Liver (tissue), 9 donors: ENCODE data around the gene CLMN. TPM values are rescaled to one million over a fixed set of nuclear protein-coding genes. Genes with fewer than 3 reads are reported as not detected.

ENCODE experiments used
- DNase-seq: peaks from one replicate; pipeline ENCODE4 v3.0.0-alpha.2; 2017; ENCODE audit warnings: low spot score
- H3K27ac ChIP-seq, 2 donors: one replicate each; pipeline ENCODE4 v1.7.0; 2013; ENCODE audit warnings: inconsistent platforms in 2 of 2, low read length in 2 of 2, control low read depth in 1 of 2, low read depth in 1 of 2, mild to moderate bottlenecking in 1 of 2
- H3K27me3 ChIP-seq, 4 donors: one replicate each; pipeline versions ENCODE4 v1.6.1 to v1.7.0; 2013; ENCODE audit warnings: low read length in 3 of 4, inconsistent platforms in 1 of 4, mild to moderate bottlenecking in 1 of 4, moderate library complexity in 1 of 4; ENCODE audit not compliant: control insufficient read depth in 4 of 4, insufficient read depth in 4 of 4
- H3K36me3 ChIP-seq, 4 donors: one replicate each; pipeline versions ENCODE4 v1.6.1 to v1.7.0; 2013; ENCODE audit warnings: low read length in 3 of 4, mild to moderate bottlenecking in 3 of 4, low read depth in 1 of 4, moderate library complexity in 1 of 4; ENCODE audit not compliant: control insufficient read depth in 4 of 4, insufficient read depth in 3 of 4
- H3K4me1 ChIP-seq, 4 donors: one replicate each; pipeline versions ENCODE4 v1.6.1 to v1.7.0; 2013; ENCODE audit warnings: low read length in 3 of 4, mild to moderate bottlenecking in 3 of 4, moderate library complexity in 1 of 4; ENCODE audit not compliant: control insufficient read depth in 4 of 4, insufficient read depth in 4 of 4
- H3K4me3 ChIP-seq, 3 donors: one replicate each; pipeline versions ENCODE4 v1.6.1 to v1.7.0; 2013; ENCODE audit warnings: low read length in 3 of 3, control low read depth in 1 of 3, low read depth in 1 of 3, mild to moderate bottlenecking in 1 of 3
- H3K9ac ChIP-seq, 2 donors: one replicate each; pipeline ENCODE4 v1.7.0; 2013; ENCODE audit warnings: low read length in 2 of 2, mild to moderate bottlenecking in 2 of 2, moderate library complexity in 2 of 2, control low read depth in 1 of 2, low read depth in 1 of 2
- H3K9me3 ChIP-seq, 4 donors: one replicate each; pipeline versions ENCODE4 v1.6.1 to v1.7.0; 2013; ENCODE audit warnings: low read length in 3 of 4; ENCODE audit not compliant: control insufficient read depth in 4 of 4
- ATF3 ChIP-seq: IDR thresholded peaks from 2 replicates; pipeline ENCODE4 v1.6.1; 2016; ENCODE audit warnings: antibody characterized with exemption
- CTCF ChIP-seq: fragments of 150-350 bp; IDR thresholded peaks from 2 replicates; pipeline ENCODE4 v1.5.1; 2017; ENCODE audit warnings: improper control_type of control experiment, low read depth, low read length; ENCODE audit not compliant: missing input control
- EGR1 ChIP-seq, 2 donors: IDR thresholded peaks; 2 replicates each; pipeline ENCODE4 v1.6.1; 2016 to 2018; ENCODE audit warnings: antibody characterized with exemption in 2 of 2, low read depth in 2 of 2
- FOXA1 ChIP-seq: IDR thresholded peaks from 2 replicates; pipeline ENCODE4 v1.6.1; 2016; ENCODE audit warnings: antibody characterized with exemption
- FOXA2 ChIP-seq: IDR thresholded peaks from 2 replicates; pipeline ENCODE4 v1.6.1; 2016; ENCODE audit warnings: antibody characterized with exemption
- GABPA ChIP-seq, 2 donors: IDR thresholded peaks in 1 of 2; conservative IDR thresholded peaks in 1 of 2; 2 replicates each; pipeline ENCODE4 v1.6.1; 2016; ENCODE audit warnings: antibody characterized with exemption in 2 of 2, mild to moderate bottlenecking in 1 of 2, moderate library complexity in 1 of 2
- HNF4A ChIP-seq, 2 donors: conservative IDR thresholded peaks; 2 replicates each; pipeline ENCODE4 v1.6.1; 2016; ENCODE audit warnings: antibody characterized with exemption in 2 of 2, mild to moderate bottlenecking in 2 of 2
- HNF4G ChIP-seq: IDR thresholded peaks from 2 replicates; pipeline ENCODE4 v1.6.1; 2016; ENCODE audit warnings: antibody characterized with exemption
- JUND ChIP-seq, 2 donors: IDR thresholded peaks; 2 replicates each; pipeline ENCODE4 v1.6.1; 2016; ENCODE audit warnings: antibody characterized with exemption in 2 of 2
- MAX ChIP-seq: IDR thresholded peaks from 2 replicates; pipeline ENCODE4 v1.6.1; 2016; ENCODE audit warnings: antibody characterized with exemption
- NR2F2 ChIP-seq: IDR thresholded peaks from 2 replicates; pipeline ENCODE4 v1.6.1; 2016; ENCODE audit warnings: antibody characterized with exemption
- RAD21 ChIP-seq, 2 donors: IDR thresholded peaks; 2 replicates each; pipeline ENCODE4 v1.6.1; 2016; ENCODE audit warnings: antibody characterized with exemption in 2 of 2, mild to moderate bottlenecking in 2 of 2
- REST ChIP-seq: IDR thresholded peaks from 2 replicates; pipeline ENCODE4 v1.6.1; 2016; ENCODE audit warnings: antibody characterized with exemption, mild to moderate bottlenecking
- RXRA ChIP-seq, 2 donors: IDR thresholded peaks; 2 replicates each; pipeline ENCODE4 v1.6.1; 2017 to 2018; ENCODE audit warnings: antibody characterized with exemption in 2 of 2, mild to moderate bottlenecking in 1 of 2
- SP1 ChIP-seq: IDR thresholded peaks from 2 replicates; pipeline ENCODE4 v1.6.1; 2018; ENCODE audit warnings: antibody characterized with exemption, mild to moderate bottlenecking
- TAF1 ChIP-seq: conservative IDR thresholded peaks from 2 replicates; pipeline ENCODE4 v1.6.1; 2016; ENCODE audit warnings: antibody characterized with exemption, mild to moderate bottlenecking
- YY1 ChIP-seq: IDR thresholded peaks from 2 replicates; pipeline ENCODE4 v1.6.1; 2016; ENCODE audit warnings: antibody characterized with exemption, mild to moderate bottlenecking
- ZBTB33 ChIP-seq: IDR thresholded peaks from 2 replicates; pipeline ENCODE4 v1.6.1; 2016; ENCODE audit warnings: antibody characterized with exemption
- polyA plus RNA-seq, 2 donors: library from polyadenylated mRNA; stranded (reverse) in 1 of 2; unstranded in 1 of 2; fragments of 200-250 nt in 1 of 2; fragments of >200 nt in 1 of 2; fragmentation: Nextera tagmentation in 1 of 2; extraction: Ambion mirVana in 1 of 2; gene quantifications; one replicate each; pipeline versions ENCODE4 v1.2.1 to v1.2.3, GENCODE V29; 2013 to 2015
- total RNA-seq, 2 donors: library from RNA; depleted of rRNA; stranded (reverse); fragments of >200 nt; gene quantifications; one replicate each; pipeline ENCODE4 v1.2.3, GENCODE V29; 2014
- donor health status: healthy.
- donor health status: healthy.
- donor health status: healthy.
- donor health status: healthy.
- donor health status: healthy.

CLMN gene
- total and polyA plus RNA-seq, 4 donors = 6.0 to 41.1 (median 24.1) TPM

DNA sequence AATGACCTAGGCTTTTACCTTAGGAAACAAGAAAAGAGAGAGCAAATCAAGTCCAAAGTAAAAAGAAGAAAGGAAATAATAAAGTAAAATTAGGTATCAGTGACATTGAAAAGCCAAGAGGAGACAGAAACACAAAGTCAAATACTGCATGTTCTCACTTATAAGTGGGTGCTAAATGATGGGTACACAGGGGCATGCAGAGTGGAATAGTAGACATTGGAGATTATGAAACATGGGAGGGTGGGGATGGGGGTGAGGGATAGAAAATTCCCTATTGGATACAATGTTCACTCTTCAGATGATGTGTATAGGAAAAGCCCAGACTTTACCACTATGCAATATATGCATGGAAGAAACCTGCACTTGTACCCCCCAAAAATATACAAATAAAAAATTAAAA is 35.1 kb upstream of the CLMN start:
- no peak for DNase-seq

More for the DNA sequence above, 35.1 kb upstream of the CLMN start:
- Histone ChIP-seq H3K27me3 (no peaks in the 10 kb centered on the region), H3K9me3 (no peaks in the 10 kb centered on the region), H3K27ac (no peak overlapping the region), H3K9ac (no peak overlapping the region), H3K4me3 (no peak overlapping the region), H3K4me1 (peaks cover 0 to 2% (median 0%) of the 10 kb centered on the region in 4 donors), H3K36me3 (no peaks in the 10 kb centered on the region)
- TF ChIP-seq HNF4G (no peak), ATF3 (no peak), EGR1 (IDR thresholded peaks at IDR 0.05; ENCODE audit: low read depth in 2 of 2) (no peak), HNF4A (conservative IDR thresholded peaks at IDR 0.05) (no peak), FOXA1 (no peak), REST (no peak), FOXA2 (no peak), YY1 (no peak), GABPA (IDR thresholded peaks at IDR 0.05 in 1 of 2, conservative IDR thresholded peaks at IDR 0.05 in 1 of 2) (no peak), RAD21 (IDR thresholded peaks at IDR 0.05) (no peak), TAF1 (no peak), NR2F2 (no peak), ZBTB33 (no peak), RXRA (IDR thresholded peaks at IDR 0.05) (no peak), JUND (IDR thresholded peaks at IDR 0.05) (no peak), CTCF (no peak), MAX (no peak), SP1 (no peak)
